PC-3 (cell line): ENCODE data around the gene C15orf62.

Source experiments
- CTCF ChIP-seq: fragments of 300-600 bp; sonication (generic); conservative IDR thresholded peaks from 2 replicates; pipeline ENCODE4 v1.5.1; 2017; ENCODE audit warnings: antibody characterized with exemption, low read depth, mild to moderate bottlenecking, low read length
- EZH2phosphoT487 ChIP-seq: fragments of 300-600 bp; sonication (generic); IDR thresholded peaks from 2 replicates; pipeline ENCODE4 v1.6.1; 2018; ENCODE audit warnings: mild to moderate bottlenecking, antibody characterized with exemption, low read length, borderline replicate concordance

GRCh38 chr15:40789119-40789518 is 19.3 kb downstream of the C15orf62 start:
- TF ChIP-seq CTCF (no peak), EZH2phosphoT487 (no peak)
